GM13977 (cell line): ENCODE data around the gene TNIP1.
A peak's percentile ranks its signal among the peaks of the same experiment; 100 is the strongest.

Experiments used
- DNase-seq: peaks from one replicate; pipeline ENCODE4 v3.0.0; 2012; ENCODE audit warnings: low spot score
- in situ Hi-C: fragments of 300-500 bp; cut with MboI; formaldehyde crosslinking; loops from one replicate; pipeline ENCODE4 v1.12.0; 2022; ENCODE audit warnings: low sequenced_read_pairs, low pct_unique_long_range_greater_than_20kb, mixed read lengths, inconsistent platforms; ENCODE audit not compliant: unreplicated experiment
- TF ChIP-seq, protein P1 (sequence below): IDR thresholded peaks from 2 replicates; pipeline ENCODE4 v1.5.1; 2012; ENCODE audit warnings: mild to moderate bottlenecking, control low read depth; ENCODE audit not compliant: insufficient read depth; ENCODE audit errors: extremely low read depth, missing control alignments

The TNIP1 gene

DNA sequence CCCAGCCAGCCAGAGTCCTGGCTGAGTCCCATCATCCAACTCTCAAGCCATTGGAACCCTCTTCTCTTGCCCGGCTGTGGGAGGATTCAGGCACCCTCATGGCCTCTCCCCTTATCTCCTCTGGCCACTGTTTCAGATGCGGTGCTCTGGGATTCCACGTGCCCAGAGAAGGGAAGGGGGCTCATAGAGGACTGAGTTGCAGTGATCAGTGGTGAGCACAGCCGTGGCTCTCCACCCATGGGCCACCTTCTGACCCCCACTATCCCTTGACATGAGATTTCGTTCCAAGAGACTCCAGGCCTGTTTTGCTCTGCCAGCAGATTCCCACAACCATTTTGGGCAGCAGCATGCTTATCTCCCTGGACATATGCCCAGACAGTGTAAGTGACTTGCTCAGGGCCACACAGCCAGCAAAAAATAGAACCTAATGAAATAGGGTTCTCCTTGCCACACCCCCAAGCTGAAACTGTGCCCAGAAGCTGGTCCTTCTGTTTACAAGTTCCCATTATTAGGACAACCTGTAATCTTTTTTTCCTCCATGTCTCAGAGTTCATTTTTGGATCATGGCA is 57.7 kb downstream of the TNIP1 start:
- in situ Hi-C loops: no loop called here

GRCh38 chr5:151022511-151023018 is 58.3 kb downstream of the TNIP1 start:
- TF ChIP-seq, protein P1, sequence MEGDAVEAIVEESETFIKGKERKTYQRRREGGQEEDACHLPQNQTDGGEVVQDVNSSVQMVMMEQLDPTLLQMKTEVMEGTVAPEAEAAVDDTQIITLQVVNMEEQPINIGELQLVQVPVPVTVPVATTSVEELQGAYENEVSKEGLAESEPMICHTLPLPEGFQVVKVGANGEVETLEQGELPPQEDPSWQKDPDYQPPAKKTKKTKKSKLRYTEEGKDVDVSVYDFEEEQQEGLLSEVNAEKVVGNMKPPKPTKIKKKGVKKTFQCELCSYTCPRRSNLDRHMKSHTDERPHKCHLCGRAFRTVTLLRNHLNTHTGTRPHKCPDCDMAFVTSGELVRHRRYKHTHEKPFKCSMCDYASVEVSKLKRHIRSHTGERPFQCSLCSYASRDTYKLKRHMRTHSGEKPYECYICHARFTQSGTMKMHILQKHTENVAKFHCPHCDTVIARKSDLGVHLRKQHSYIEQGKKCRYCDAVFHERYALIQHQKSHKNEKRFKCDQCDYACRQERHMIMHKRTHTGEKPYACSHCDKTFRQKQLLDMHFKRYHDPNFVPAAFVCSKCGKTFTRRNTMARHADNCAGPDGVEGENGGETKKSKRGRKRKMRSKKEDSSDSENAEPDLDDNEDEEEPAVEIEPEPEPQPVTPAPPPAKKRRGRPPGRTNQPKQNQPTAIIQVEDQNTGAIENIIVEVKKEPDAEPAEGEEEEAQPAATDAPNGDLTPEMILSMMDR: no peak
- in situ Hi-C loops: no loop called here
- DNase-seq: no peak

More for the DNA sequence above, 57.7 kb downstream of the TNIP1 start:
- no peak for DNase-seq
- TF ChIP-seq, protein P1: no peak

- TF ChIP-seq, protein P1: no peak
- DNase-seq: no peak
- in situ Hi-C loops: no loop called here
Measured at GRCh38 chr5:151021746-151022145, 59.1 kb downstream of the TNIP1 start.

DNA sequence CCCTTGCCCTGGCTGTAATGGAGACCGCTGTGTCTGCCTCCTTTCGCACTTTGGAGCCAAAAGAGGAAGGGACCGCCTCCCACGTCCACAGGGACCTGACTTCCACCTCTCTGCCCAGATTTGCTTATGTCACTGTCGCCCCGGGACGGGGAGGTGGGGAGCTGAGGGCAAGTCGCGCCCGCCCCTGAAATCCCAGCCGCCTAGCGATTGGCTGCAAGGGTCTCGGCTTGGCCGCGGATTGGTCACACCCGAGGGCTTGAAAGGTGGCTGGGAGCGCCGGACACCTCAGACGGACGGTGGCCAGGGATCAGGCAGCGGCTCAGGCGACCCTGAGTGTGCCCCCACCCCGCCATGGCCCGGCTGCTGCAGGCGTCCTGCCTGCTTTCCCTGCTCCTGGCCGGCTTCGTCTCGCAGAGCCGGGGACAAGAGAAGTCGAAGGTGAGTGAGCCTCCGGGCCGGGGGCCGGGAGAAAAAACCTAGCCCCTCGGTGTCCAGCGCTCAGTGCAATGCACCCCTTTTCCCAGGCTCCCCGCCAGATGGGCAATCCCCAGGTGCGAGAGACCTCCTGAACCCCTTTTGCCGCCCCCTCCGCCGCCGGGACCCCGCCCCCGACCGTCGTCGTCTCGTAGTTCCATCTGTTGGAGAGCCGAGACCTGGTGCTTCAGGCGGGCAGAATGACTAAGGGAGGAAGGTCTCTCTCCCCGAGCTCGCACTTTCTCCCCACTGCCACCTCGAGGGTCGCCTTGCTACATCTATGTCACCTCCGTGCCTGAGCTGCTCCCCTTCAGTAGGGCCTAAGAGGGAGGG is 60.3 kb downstream of the TNIP1 start, which contains the start of gene GPX3:
Gene GPX3, plus strand, starts transcription at position 288 of the 807 bp plus-strand sequence. Its CDS starts 64 bp downstream, at position 352.
- TF ChIP-seq, protein P1: no peak
- in situ Hi-C loops: no loop called here
- DNase-seq: peak; percentile 71

GRCh38 chr5:151019331-151019730 is 61.5 kb downstream of the TNIP1 start:
- in situ Hi-C loops: no loop called here
- TF ChIP-seq, protein P1: no peak
- DNase-seq: no peak

GRCh38 chr5:151018846-151019245 is 62.0 kb downstream of the TNIP1 start:
- in situ Hi-C loops: no loop called here
- DNase-seq: no peak
- TF ChIP-seq, protein P1: no peak
